ENCODE data around the gene DCAF8.

The DCAF8 gene

GRCh38 chr1:160197231-160197630 is 65.1 kb downstream of the DCAF8 start:
- no peak for DNase-seq

- no peak for DNase-seq
Measured at GRCh38 chr1:160196143-160196542, 66.2 kb downstream of the DCAF8 start.

- DNase-seq, result no peak
Measured at GRCh38 chr1:160194737-160195059, 67.7 kb downstream of the DCAF8 start.

- DNase-seq, result no peak
Measured at GRCh38 chr1:160193832-160194736, 68.3 kb downstream of the DCAF8 start.

- DNase-seq, result peak; percentile 78
Measured at GRCh38 chr1:160193091-160193819, 69.1 kb downstream of the DCAF8 start.

GRCh38 chr1:160192234-160192633 is 70.1 kb downstream of the DCAF8 start:
- no peak for DNase-seq

- no peak for DNase-seq
Measured at GRCh38 chr1:160191756-160192155, 70.6 kb downstream of the DCAF8 start.

GRCh38 chr1:160189649-160190625 is 72.4 kb downstream of the DCAF8 start, which contains the start of gene CASQ1:
CASQ1 (plus strand) TSS chr1:160190575; CDS start chr1:160190752, 177 bp downstream.
- DNase-seq, result no peak

GRCh38 chr1:160188341-160188740 is 74.0 kb downstream of the DCAF8 start:
- no peak for DNase-seq

- no peak for DNase-seq
Measured at GRCh38 chr1:160187407-160187806, 74.9 kb downstream of the DCAF8 start.

GRCh38 chr1:160186729-160187128 is 75.6 kb downstream of the DCAF8 start:
- DNase-seq, result no peak

GRCh38 chr1:160186246-160186645 is 76.1 kb downstream of the DCAF8 start:
- DNase-seq, result no peak

- no peak for DNase-seq
Measured at GRCh38 chr1:160179336-160179735, 83.0 kb downstream of the DCAF8 start.

- DNase-seq, result no peak
Measured at GRCh38 chr1:160178731-160179130, 83.6 kb downstream of the DCAF8 start.

- no peak for DNase-seq
Measured at GRCh38 chr1:160177667-160178066, 84.7 kb downstream of the DCAF8 start.

- DNase-seq, result no peak
Measured at GRCh38 chr1:160177231-160177630, 85.1 kb downstream of the DCAF8 start.

GRCh38 chr1:160171980-160172379 is 90.4 kb downstream of the DCAF8 start:
- DNase-seq, result no peak

- DNase-seq, result no peak
Measured at GRCh38 chr1:160171354-160171753, 91.0 kb downstream of the DCAF8 start.

- peak; percentile 86 for DNase-seq
Measured at GRCh38 chr1:160169553-160170399, 92.6 kb downstream of the DCAF8 start.

- no peak for DNase-seq
Measured at GRCh38 chr1:160168609-160169369, 93.6 kb downstream of the DCAF8 start.

GRCh38 chr1:160168016-160168415 is 94.3 kb downstream of the DCAF8 start:
- no peak for DNase-seq

Measured in NCI-H2227 treated with DMSO at 0.1 percent for 48 hours (cell line).